GM19025 (cell line): Measurements from ENCODE around the gene MED1.

Experiments
- ATAC-seq: cut with Tn5 transposase; IDR thresholded peaks from one replicate; pipeline ENCODE4 v1.9.1; 2021; ENCODE audit warnings: mild to moderate bottlenecking, low read depth, moderate library complexity; ENCODE audit not compliant: unreplicated experiment

Gene MED1

DNA sequence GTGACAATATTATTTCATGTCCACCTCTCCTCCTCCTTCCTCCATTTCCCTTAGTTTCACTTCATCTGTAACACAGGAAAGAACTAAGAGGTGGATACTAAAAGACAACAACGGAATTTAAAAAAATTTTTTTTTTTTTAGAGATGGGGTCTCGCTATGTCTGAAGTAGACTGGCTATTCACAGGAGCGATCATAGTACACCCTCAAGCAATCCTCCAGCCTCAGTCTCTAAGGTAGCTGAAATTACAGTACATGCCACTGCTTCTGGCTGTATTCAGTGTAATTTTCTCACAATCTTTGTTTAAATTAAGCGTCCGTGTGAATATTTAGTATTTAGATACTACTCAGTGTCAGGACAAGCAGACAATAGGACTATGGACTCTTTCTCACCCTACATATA, 85.2 kb downstream of the MED1 start:
- ATAC-seq, result no peak

GRCh38 chr17:39365242-39365641, 85.8 kb downstream of the MED1 start:
- no peak for ATAC-seq

DNA sequence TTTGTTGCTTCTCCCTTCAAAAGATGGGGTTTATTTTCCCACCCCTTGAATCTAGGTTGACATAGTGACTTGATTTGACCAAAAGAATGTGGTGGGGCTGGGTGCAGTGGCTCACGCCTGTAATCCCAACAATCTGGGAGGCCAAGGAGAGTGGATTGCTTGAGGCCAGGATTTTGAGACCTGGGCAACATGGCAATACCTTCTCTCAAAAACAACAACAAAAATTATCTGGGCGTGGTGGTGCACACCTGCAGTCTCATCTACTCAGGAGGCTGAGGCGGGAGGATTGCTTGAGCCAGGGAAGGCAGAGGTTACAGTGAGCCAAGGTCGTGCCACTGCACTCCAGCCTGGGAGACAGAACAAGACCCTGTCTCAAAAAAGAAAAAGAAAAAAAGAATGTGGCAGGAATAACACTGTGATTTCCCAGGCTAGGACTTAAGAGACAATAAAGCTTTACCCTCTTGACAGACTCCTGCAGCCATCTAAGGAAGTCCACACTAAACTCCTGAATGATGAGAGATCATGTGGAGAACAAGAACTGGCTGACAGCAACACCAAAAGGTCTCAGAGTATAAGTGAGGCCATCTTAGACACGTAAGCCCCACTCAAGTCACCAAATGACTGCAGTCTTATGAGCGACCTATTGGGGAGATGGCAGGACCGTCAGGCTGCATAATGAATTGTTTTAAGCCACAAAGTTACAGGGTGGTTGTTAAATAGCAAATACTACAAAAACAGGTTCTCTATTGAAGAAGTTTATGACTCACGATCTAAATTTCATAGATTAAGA, 86.6 kb downstream of the MED1 start:
- no peak for ATAC-seq

GRCh38 chr17:39361064-39361463, 90.0 kb downstream of the MED1 start:
- no peak for ATAC-seq

GRCh38 chr17:39360537-39360936, 90.5 kb downstream of the MED1 start:
- no peak for ATAC-seq

- no peak for ATAC-seq
Observed at GRCh38 chr17:39359994-39360393, 91.1 kb downstream of the MED1 start.

GRCh38 chr17:39357986-39358385, 93.1 kb downstream of the MED1 start:
- ATAC-seq, result no peak

- no peak for ATAC-seq
Observed at GRCh38 chr17:39357488-39357887, 93.6 kb downstream of the MED1 start.
